IMR-90 (cell line): ENCODE measurements around the gene RND3. TPM values are rescaled to one million over a fixed set of nuclear protein-coding genes. Genes with fewer than 3 reads are reported as not detected.
A peak's percentile ranks its signal among the peaks of the same experiment; 100 is the strongest.

Experiments
- ATAC-seq: fragments of 200-7000 bp; cut with Tn5 transposase; 2 replicates; pipeline ENCODE4 v1.9.1; 2020; ENCODE audit warnings: low read depth, mild to moderate bottlenecking, moderate library complexity
- BruUV-seq: library from RNA; stranded (reverse); fragments of 400-500 nt; replicated peaks from 2 replicates; lab custom pipeline; 2021; lab: Mats Ljungman, UMichigan
- CTCF ChIA-PET: fragments of 300-600 bp; formaldehyde crosslinking; extraction: SDS; loops from one replicate; lab custom pipeline; 2021; ENCODE audit warnings: antibody characterized with exemption; lab: Yijun Ruan, JAX
- POLR2A ChIA-PET: fragments of 300-600 bp; sonication (Branson Sonifier 250); formaldehyde crosslinking; loops from one replicate; lab custom pipeline; 2022; ENCODE audit warnings: antibody characterized with exemption; ENCODE audit not compliant: unreplicated experiment; lab: Charles Lee
- DNase-seq: peaks from one replicate; pipeline ENCODE4 v3.0.0; 2013
- H2AFZ ChIP-seq: replicated peaks from 2 replicates; pipeline ENCODE3; 2013; ENCODE audit warnings: low read length, mild to moderate bottlenecking; ENCODE audit not compliant: poor library complexity
- H2AK5ac ChIP-seq: 2 replicates; pipeline ENCODE4 v1.6.1; 2013; ENCODE audit warnings: low read depth, low read length, inconsistent platforms
- H2AK9ac ChIP-seq: replicated peaks from 2 replicates; pipeline ENCODE3; 2013; ENCODE audit warnings: mild to moderate bottlenecking, low read depth, low read length, moderate library complexity; ENCODE audit not compliant: poor library complexity
- H2BK120ac ChIP-seq: 2 replicates; pipeline ENCODE4 v1.6.1; 2013; ENCODE audit warnings: low read depth, low read length, inconsistent platforms
- H2BK15ac ChIP-seq: 3 replicates; pipeline ENCODE4 v1.6.1; 2013; ENCODE audit warnings: low read depth, low read length, inconsistent platforms
- H2BK20ac ChIP-seq: 2 replicates; pipeline ENCODE4 v1.6.1; 2013; ENCODE audit warnings: low read depth, mild to moderate bottlenecking, inconsistent platforms, low read length, moderate library complexity
- H2BK5ac ChIP-seq: 2 replicates; pipeline ENCODE4 v1.6.1; 2013; ENCODE audit warnings: mild to moderate bottlenecking, low read depth, low read length, inconsistent platforms; ENCODE audit not compliant: poor library complexity, severe bottlenecking
- H3K14ac ChIP-seq: replicated peaks from 2 replicates; pipeline ENCODE4 v1.6.1; 2013; ENCODE audit warnings: low read depth, low read length, inconsistent platforms
- H3K18ac ChIP-seq: 2 replicates; pipeline ENCODE4 v1.6.1; 2013; ENCODE audit warnings: low read depth, low read length, control low read depth
- H3K23ac ChIP-seq: 2 replicates; pipeline ENCODE4 v1.6.1; 2013; ENCODE audit warnings: low read depth, low read length, inconsistent platforms
- H3K27ac ChIP-seq: 2 replicates; pipeline ENCODE4 v1.5.1; 2013; ENCODE audit warnings: mild to moderate bottlenecking, control low read depth, low read length; ENCODE audit not compliant: insufficient read depth
- H3K27me3 ChIP-seq: 2 replicates; pipeline ENCODE4 v1.6.1; 2013; ENCODE audit warnings: low read length; ENCODE audit not compliant: control insufficient read depth, insufficient read depth
- H3K36me3 ChIP-seq: 2 replicates; pipeline ENCODE4 v1.6.1; 2013; ENCODE audit warnings: low read length, mixed read lengths; ENCODE audit not compliant: control insufficient read depth, insufficient read depth
- H3K4ac ChIP-seq: 2 replicates; pipeline ENCODE4 v1.6.1; 2013; ENCODE audit warnings: low read depth, low read length, inconsistent platforms
- H3K4me1 ChIP-seq: 2 replicates; pipeline ENCODE4 v1.6.1; 2013; ENCODE audit warnings: low read length, mixed read lengths; ENCODE audit not compliant: control insufficient read depth, insufficient read depth
- H3K4me2 ChIP-seq: 2 replicates; pipeline ENCODE4 v1.6.1; 2013; ENCODE audit warnings: low read depth, mild to moderate bottlenecking, control low read depth, low read length, moderate library complexity
- H3K4me3 ChIP-seq: 2 replicates; pipeline ENCODE4 v1.5.1; 2013; ENCODE audit warnings: low read depth, mild to moderate bottlenecking, control low read depth, low read length, moderate library complexity; ENCODE audit not compliant: insufficient read depth
- H3K56ac ChIP-seq: 2 replicates; pipeline ENCODE4 v1.6.1; 2013; ENCODE audit warnings: low read length, inconsistent platforms; ENCODE audit not compliant: insufficient read depth; ENCODE audit errors: extremely low read depth
- H3K79me1 ChIP-seq, 2 experiments: 2 replicates each; pipeline ENCODE4 v1.6.1; 2013; ENCODE audit warnings: low read length in 2 of 2, inconsistent platforms in 1 of 2, low read depth in 1 of 2
- H3K9ac ChIP-seq: 2 replicates; pipeline ENCODE4 v1.6.1; 2013; ENCODE audit warnings: low read depth, low read length, control low read depth
- H3K9me1 ChIP-seq: 2 replicates; pipeline ENCODE4 v1.6.1; 2013; ENCODE audit warnings: low read length, inconsistent platforms; ENCODE audit not compliant: insufficient read depth
- H3K9me3 ChIP-seq: 2 replicates; pipeline ENCODE4 v1.6.1; 2013; ENCODE audit warnings: low read length; ENCODE audit not compliant: control insufficient read depth, insufficient read depth
- H4K20me1 ChIP-seq: 2 replicates; pipeline ENCODE4 v1.6.1; 2013; ENCODE audit warnings: low read length, inconsistent platforms; ENCODE audit not compliant: insufficient read depth
- H4K5ac ChIP-seq: 2 replicates; pipeline ENCODE4 v1.6.1; 2013; ENCODE audit warnings: mild to moderate bottlenecking, low read depth, low read length, control low read depth
- H4K8ac ChIP-seq, 2 experiments: 2 replicates each; pipeline ENCODE4 v1.6.1; 2013; ENCODE audit warnings: low read depth in 2 of 2, low read length in 2 of 2, control low read depth in 1 of 2, inconsistent platforms in 1 of 2
- H4K91ac ChIP-seq: 2 replicates; pipeline ENCODE4 v1.6.1; 2013; ENCODE audit warnings: low read depth, low read length, inconsistent platforms; ENCODE audit not compliant: insufficient read depth
- BHLHE40 ChIP-seq: fragments of 150-350 bp; IDR thresholded peaks from 2 replicates; pipeline ENCODE4 v1.6.1; 2016; ENCODE audit warnings: mild to moderate bottlenecking, low read depth, low read length
- CEBPB ChIP-seq: IDR thresholded peaks from 2 replicates; pipeline ENCODE4 v1.6.1; 2012; ENCODE audit warnings: low read depth, low read length, improper control_type of control experiment
- FOS ChIP-seq: fragments of 150-350 bp; IDR thresholded peaks from 2 replicates; pipeline ENCODE4 v1.6.1; 2016; ENCODE audit warnings: low read depth, low read length
- MAFK ChIP-seq: IDR thresholded peaks from 2 replicates; pipeline ENCODE4 v1.6.1; 2012; ENCODE audit warnings: low read depth, low read length, improper control_type of control experiment
- MAZ ChIP-seq: IDR thresholded peaks from 2 replicates; pipeline ENCODE4 v1.6.1; 2012; ENCODE audit warnings: low read depth, mild to moderate bottlenecking, low read length, improper control_type of control experiment, moderate library complexity, borderline replicate concordance
- MXI1 ChIP-seq: IDR thresholded peaks from 2 replicates; pipeline ENCODE4 v1.6.1; 2012; ENCODE audit warnings: low read depth, mild to moderate bottlenecking, low read length, moderate library complexity, borderline replicate concordance
- NFE2L2 ChIP-seq: fragments of 150-350 bp; IDR thresholded peaks from 2 replicates; pipeline ENCODE4 v1.6.1; 2016; ENCODE audit warnings: low read depth, mild to moderate bottlenecking, low read length
- POLR2A ChIP-seq: IDR thresholded peaks from 2 replicates; pipeline ENCODE4 v1.6.1; 2012; ENCODE audit warnings: mild to moderate bottlenecking, low read depth, low read length
- RAD21 ChIP-seq: IDR thresholded peaks from 2 replicates; pipeline ENCODE4 v1.6.1; 2012; ENCODE audit warnings: low read length, improper control_type of control experiment
- RCOR1 ChIP-seq: IDR thresholded peaks from 2 replicates; pipeline ENCODE4 v1.6.1; 2012; ENCODE audit warnings: mild to moderate bottlenecking, low read length, improper control_type of control experiment; ENCODE audit not compliant: insufficient replicate concordance
- RFX5 ChIP-seq: IDR thresholded peaks from 2 replicates; pipeline ENCODE4 v1.8.0; 2012; ENCODE audit warnings: low read depth, mild to moderate bottlenecking, low read length, moderate library complexity
- SMC3 ChIP-seq: fragments of 150-350 bp; IDR thresholded peaks from 2 replicates; pipeline ENCODE4 v1.6.1; 2016; ENCODE audit warnings: low read depth, mild to moderate bottlenecking, antibody characterized with exemption, low read length, moderate library complexity
- WGBS, 2 experiments: methylation state at CpG; one replicate each; pipeline versions ENCODE4 v1.1.5 to v1.1.7; 2013; ENCODE audit warnings: missing lambda C conversion rate in 2 of 2; ENCODE audit not compliant: insufficient read length in 1 of 2; ENCODE audit errors: extremely low coverage in 2 of 2; 5-methylcytosine and 5-hydroxymethylcytosine counted together
- dilution Hi-C: fragments of 300-500 bp; cut with HindIII; formaldehyde crosslinking; loops from one replicate; pipeline ENCODE4 v1.14.3; 2018; ENCODE audit warnings: low sequenced_read_pairs; ENCODE audit not compliant: unreplicated experiment
- in situ Hi-C: fragments of 300-500 bp; cut with MboI; formaldehyde crosslinking; loops from 3 replicates; pipeline ENCODE4 v1.14.3; 2019; ENCODE audit warnings: low sequenced_read_pairs, inconsistent platforms, mixed read lengths
- intact Hi-C: fragments of 100-400 bp; cut with micrococcal nuclease; formaldehyde crosslinking; loops from 2 replicates; pipeline ENCODE4 v1.10.0; 2022
- polyA plus RNA-seq, 3 experiments: library from polyadenylated mRNA; depleted of rRNA; stranded (reverse); fragments of >200 nt; gene quantifications; 2 replicates each; pipeline ENCODE4 v1.2.3, GENCODE V29; 2012; ENCODE audit warnings: low replicate concordance in 1 of 3
- total RNA-seq: library from RNA; depleted of rRNA; stranded (reverse); fragments of >200 nt; gene quantifications from 2 replicates; pipeline ENCODE4 v1.2.3, GENCODE V29; 2012
- TF ChIP-seq, protein P1 (sequence below): fragments of 150-350 bp; IDR thresholded peaks from 2 replicates; pipeline ENCODE4 v1.6.1; 2017; ENCODE audit warnings: mild to moderate bottlenecking, antibody characterized with exemption, low read length, low read depth

RND3 gene
- total and polyA plus RNA-seq, 2 of the 4 experiments (the other 2 are of a cell fraction), result 111 to 449 TPM

DNA sequence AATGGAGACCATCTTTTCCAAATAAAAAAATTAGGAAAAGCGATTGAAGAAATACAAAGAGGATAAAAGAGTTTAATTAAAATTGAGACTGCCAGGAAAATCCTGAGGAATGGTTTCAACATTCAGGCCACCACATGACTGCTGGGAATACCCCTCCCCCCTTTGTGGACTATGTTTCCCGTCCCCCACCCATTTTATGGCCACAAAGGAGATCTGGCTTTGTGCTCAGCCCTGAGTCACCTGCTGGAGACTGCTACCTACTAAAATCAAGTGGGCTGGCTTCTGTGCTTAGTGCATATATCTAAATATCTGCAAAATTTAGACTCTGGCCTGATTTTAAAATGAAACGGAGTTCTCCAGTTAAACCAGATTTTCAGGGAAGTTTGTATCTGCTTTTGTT is 10.1 kb downstream of the RND3 start:
- peaks cover 11% of the 10 kb centered on the region for H3K4me1 ChIP-seq
- POLR2A ChIA-PET, result interaction anchor here (1.0 kb wide), 1 partner anchor 11 kb away, joined by 6 read pairs; no protein-coding TSS in a partner anchor
- no peak overlapping the region for H4K91ac ChIP-seq
- H4K5ac ChIP-seq, result no peak overlapping the region
- no TSS peak for BruUV-seq
- H3K4ac ChIP-seq, result 0 out of 2 replicates have a peak overlapping the region, but pooled peaks have one; percentile 38
- dilution Hi-C loops (no loop called here), intact Hi-C loops (no loop called here), in situ Hi-C loops (no loop called here)
- peak overlapping the region in 1 of 2 experiments; percentile 62; a peak in 2 of 4 replicates for H4K8ac ChIP-seq
- 33% methylated on average over 1 of the region's 3 CpGs; no CpG with 5 or more reads in 1 of the 2 experiments for WGBS, 2 experiments
- H4K20me1 ChIP-seq, result peaks cover 98% of the 10 kb centered on the region
- no peak overlapping the region for H2BK15ac ChIP-seq
- no peak overlapping the region for H2AFZ ChIP-seq
- no peak overlapping the region; the same call in 1 of the 2 replicates for H3K18ac ChIP-seq
- no peak overlapping the region for H2BK120ac ChIP-seq
- peak overlapping the region; percentile 23; the same call in 1 of the 2 replicates for H3K4me3 ChIP-seq
- H2AK5ac ChIP-seq, result no peak overlapping the region
- TF ChIP-seq MXI1, result no peak
- TF ChIP-seq CEBPB, result no peak
- TF ChIP-seq FOS, result no peak
- TF ChIP-seq POLR2A, result 0 out of 2 replicates have a peak, but pooled peaks have one; percentile 0
- TF ChIP-seq RCOR1, result no peak
- TF ChIP-seq MAFK, result no peak
- TF ChIP-seq RAD21, result no peak
- no peak for TF ChIP-seq NFE2L2
- TF ChIP-seq, protein P1, sequence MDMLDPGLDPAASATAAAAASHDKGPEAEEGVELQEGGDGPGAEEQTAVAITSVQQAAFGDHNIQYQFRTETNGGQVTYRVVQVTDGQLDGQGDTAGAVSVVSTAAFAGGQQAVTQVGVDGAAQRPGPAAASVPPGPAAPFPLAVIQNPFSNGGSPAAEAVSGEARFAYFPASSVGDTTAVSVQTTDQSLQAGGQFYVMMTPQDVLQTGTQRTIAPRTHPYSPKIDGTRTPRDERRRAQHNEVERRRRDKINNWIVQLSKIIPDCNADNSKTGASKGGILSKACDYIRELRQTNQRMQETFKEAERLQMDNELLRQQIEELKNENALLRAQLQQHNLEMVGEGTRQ, result 0 out of 2 replicates have a peak, but pooled peaks have one; percentile 29
- TF ChIP-seq BHLHE40, result no peak
- no peak for TF ChIP-seq RFX5
- no peak for TF ChIP-seq SMC3
- TF ChIP-seq MAZ, result no peak
- no peak for ATAC-seq
- H3K23ac ChIP-seq, result peak overlapping the region; percentile 86; the same call in 1 of the 2 replicates
- DNase-seq, result peak; percentile 50
- peaks cover 0 to 24% of the 10 kb centered on the region in 2 experiments; a peak in 2 of 4 replicates for H3K79me1 ChIP-seq
- H2BK5ac ChIP-seq, result peak overlapping the region; percentile 90
- CTCF ChIA-PET, result no interaction called here
- no peaks in the 10 kb centered on the region for H3K9me3 ChIP-seq
- H2AK9ac ChIP-seq, result no peak overlapping the region
- H3K27me3 ChIP-seq, result no peaks in the 10 kb centered on the region
- peaks cover 48% of the 10 kb centered on the region for H3K36me3 ChIP-seq
- peak overlapping the region; percentile 49; the same call in 1 of the 2 replicates for H3K27ac ChIP-seq
- peaks cover 11% of the 10 kb centered on the region for H3K9me1 ChIP-seq
- peak overlapping the region; percentile 16; the same call in 1 of the 2 replicates for H3K56ac ChIP-seq
- peak overlapping the region; percentile 56 for H3K4me2 ChIP-seq
- H3K9ac ChIP-seq, result peak overlapping the region; percentile 66; the same call in 1 of the 2 replicates
- H2BK20ac ChIP-seq, result no peak overlapping the region
- H3K14ac ChIP-seq, result peak overlapping the region; percentile 16; the same call in 1 of the 2 replicates
